Gastroesophageal sphincter (tissue), 4 donors: ENCODE results near the gene ACTR8. TPM values are rescaled to one million over a fixed set of nuclear protein-coding genes. Genes with fewer than 3 reads are reported as not detected.

Experiments
- ATAC-seq: fragments of 150-250 bp; one replicate; pipeline ENCODE4 v1.9.1; 2016; ENCODE audit warnings: mild to moderate bottlenecking, moderate library complexity
- H3K27ac ChIP-seq, 4 donors: fragments of 200-600 bp; sonication (generic) in 3 of 4; 1 replicate in 3 of 4; 2 replicates in 1 of 4; pipeline ENCODE4 v1.5.1; 2016 to 2019
- H3K27me3 ChIP-seq: fragments of 200-600 bp; sonication (generic); one replicate; pipeline ENCODE4 v1.5.1; 2019
- H3K36me3 ChIP-seq, 2 donors: fragments of 200-600 bp; sonication (generic); one replicate each; pipeline ENCODE4 v1.5.1; 2019; ENCODE audit warnings: control low read depth in 1 of 2
- H3K4me1 ChIP-seq, 3 donors: fragments of 200-600 bp; sonication (generic); 1 replicate in 2 of 3; 2 replicates in 1 of 3; pipeline ENCODE4 v1.5.1; 2016 to 2019; ENCODE audit warnings: control low read depth in 2 of 3
- H3K4me3 ChIP-seq, 2 donors: fragments of 200-600 bp; sonication (generic); one replicate each; pipeline ENCODE4 v1.5.1; 2019; ENCODE audit warnings: mild to moderate bottlenecking in 1 of 2, moderate library complexity in 1 of 2
- H3K9me3 ChIP-seq, 3 donors: fragments of 200-600 bp; sonication (generic); one replicate each; pipeline ENCODE4 v1.5.1; 2017 to 2019; ENCODE audit warnings: control low read depth in 2 of 3
- EP300 ChIP-seq: sonication (generic); formaldehyde crosslinking; IDR thresholded peaks from one replicate; pipeline ENCODE4 v1.6.1; 2017; ENCODE audit warnings: antibody characterized with exemption, mild to moderate bottlenecking
- POLR2A ChIP-seq, 2 donors: fragments of 450-650 bp; IDR thresholded peaks; one replicate each; pipeline ENCODE4 v1.6.1; 2017; ENCODE audit warnings: antibody characterized with exemption in 2 of 2, mild to moderate bottlenecking in 2 of 2, moderate library complexity in 1 of 2
- POLR2AphosphoS5 ChIP-seq: sonication (generic); formaldehyde crosslinking; IDR thresholded peaks from one replicate; pipeline ENCODE4 v1.6.1; 2017; ENCODE audit warnings: antibody characterized with exemption
- WGBS, 2 donors: methylation state at CpG; one replicate each; pipeline ENCODE4 v1.1.5; 2018; ENCODE audit warnings: low coverage in 1 of 2; 5-methylcytosine and 5-hydroxymethylcytosine counted together
- total RNA-seq, 4 donors: library from RNA; depleted of rRNA; stranded (reverse); fragments of >200 nt; gene quantifications; one replicate each; pipeline ENCODE4 v1.1.0, GENCODE V29; 2016
- TF ChIP-seq, protein P1 (sequence below), 4 experiments: fragments of 200-600 bp in 2 of 4; fragments of 450-650 bp in 2 of 4; sonication (generic) in 1 of 4; IDR thresholded peaks; one replicate each; pipeline ENCODE4 v1.5.1; 2017 to 2019; ENCODE audit warnings: antibody characterized with exemption in 4 of 4, mild to moderate bottlenecking in 2 of 4, moderate library complexity in 2 of 4

Gene ACTR8
- total RNA-seq, 4 donors from 2014 or later: 22.4 to 26.8 (median 25.7) TPM

DNA sequence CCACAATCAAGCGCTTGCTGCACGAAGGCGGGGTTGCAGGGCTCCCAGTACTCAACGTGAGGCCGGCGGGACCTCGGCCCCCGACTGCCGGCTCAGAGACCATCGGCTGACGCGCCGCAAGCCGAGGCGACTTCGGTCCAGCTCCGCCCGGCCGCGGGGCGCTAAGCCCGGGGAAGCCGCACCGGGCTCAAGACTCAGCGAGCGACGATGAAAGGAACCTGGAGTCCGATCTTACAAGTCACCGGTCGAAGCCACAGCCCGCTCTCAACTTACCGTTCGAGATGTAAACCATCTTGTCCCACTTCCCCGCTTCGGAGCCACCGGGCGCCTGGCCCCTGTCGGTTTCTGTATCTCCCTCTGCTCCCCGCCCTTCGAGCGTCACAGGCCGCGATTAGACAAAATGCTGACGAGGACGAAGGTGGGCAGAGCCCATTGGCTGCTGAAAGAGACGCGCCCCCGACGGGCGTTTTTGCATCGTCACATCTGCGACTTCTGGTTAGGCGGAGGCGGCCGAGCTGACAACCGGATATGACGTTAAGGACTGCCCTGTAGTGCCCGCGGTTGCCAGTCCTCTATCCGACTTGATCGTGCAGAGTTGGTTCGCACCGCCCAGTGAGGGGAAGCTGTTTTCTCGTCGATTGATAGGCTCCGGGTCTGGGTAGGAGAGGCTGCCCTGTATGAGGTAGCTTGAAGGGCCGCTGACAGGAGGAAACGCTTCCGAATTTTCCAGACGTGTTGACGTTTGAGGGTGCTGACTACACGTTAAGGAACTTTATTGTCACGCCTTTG lies 9.7 kb upstream of the ACTR8 start, which contains the start of gene SELENOK:
TSS of gene SELENOK (minus strand) at position 363 of the 789 bp plus-strand sequence.
- H3K4me1 ChIP-seq: peaks cover 10 to 33% (median 12%) of the 10 kb centered on the region in 3 donors
- H3K27ac ChIP-seq: peak within 1 kb of the TSS; percentile 87 to 98 (median 95)
- peaks cover 0 to 16% of the 10 kb centered on the region in 2 donors for H3K36me3 ChIP-seq
- no peaks in the 10 kb centered on the region for H3K27me3 ChIP-seq
- 0 to 2% methylated on average over 10 to 12 of the region's 73 CpGs for WGBS, 2 donors
- no peaks in the 10 kb centered on the region for H3K9me3 ChIP-seq
- peak; percentile 97 for ATAC-seq
- H3K4me3 ChIP-seq: peak within 1 kb of the TSS; percentile 82 to 96
- TF ChIP-seq POLR2A (IDR thresholded peaks at IDR 0.05) (peak; percentile 95 to 96), EP300 (peak; percentile 3), POLR2AphosphoS5 (peak; percentile 98)
- TF ChIP-seq, protein P1, sequence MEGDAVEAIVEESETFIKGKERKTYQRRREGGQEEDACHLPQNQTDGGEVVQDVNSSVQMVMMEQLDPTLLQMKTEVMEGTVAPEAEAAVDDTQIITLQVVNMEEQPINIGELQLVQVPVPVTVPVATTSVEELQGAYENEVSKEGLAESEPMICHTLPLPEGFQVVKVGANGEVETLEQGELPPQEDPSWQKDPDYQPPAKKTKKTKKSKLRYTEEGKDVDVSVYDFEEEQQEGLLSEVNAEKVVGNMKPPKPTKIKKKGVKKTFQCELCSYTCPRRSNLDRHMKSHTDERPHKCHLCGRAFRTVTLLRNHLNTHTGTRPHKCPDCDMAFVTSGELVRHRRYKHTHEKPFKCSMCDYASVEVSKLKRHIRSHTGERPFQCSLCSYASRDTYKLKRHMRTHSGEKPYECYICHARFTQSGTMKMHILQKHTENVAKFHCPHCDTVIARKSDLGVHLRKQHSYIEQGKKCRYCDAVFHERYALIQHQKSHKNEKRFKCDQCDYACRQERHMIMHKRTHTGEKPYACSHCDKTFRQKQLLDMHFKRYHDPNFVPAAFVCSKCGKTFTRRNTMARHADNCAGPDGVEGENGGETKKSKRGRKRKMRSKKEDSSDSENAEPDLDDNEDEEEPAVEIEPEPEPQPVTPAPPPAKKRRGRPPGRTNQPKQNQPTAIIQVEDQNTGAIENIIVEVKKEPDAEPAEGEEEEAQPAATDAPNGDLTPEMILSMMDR (IDR thresholded peaks at IDR 0.05): no peak

DNA sequence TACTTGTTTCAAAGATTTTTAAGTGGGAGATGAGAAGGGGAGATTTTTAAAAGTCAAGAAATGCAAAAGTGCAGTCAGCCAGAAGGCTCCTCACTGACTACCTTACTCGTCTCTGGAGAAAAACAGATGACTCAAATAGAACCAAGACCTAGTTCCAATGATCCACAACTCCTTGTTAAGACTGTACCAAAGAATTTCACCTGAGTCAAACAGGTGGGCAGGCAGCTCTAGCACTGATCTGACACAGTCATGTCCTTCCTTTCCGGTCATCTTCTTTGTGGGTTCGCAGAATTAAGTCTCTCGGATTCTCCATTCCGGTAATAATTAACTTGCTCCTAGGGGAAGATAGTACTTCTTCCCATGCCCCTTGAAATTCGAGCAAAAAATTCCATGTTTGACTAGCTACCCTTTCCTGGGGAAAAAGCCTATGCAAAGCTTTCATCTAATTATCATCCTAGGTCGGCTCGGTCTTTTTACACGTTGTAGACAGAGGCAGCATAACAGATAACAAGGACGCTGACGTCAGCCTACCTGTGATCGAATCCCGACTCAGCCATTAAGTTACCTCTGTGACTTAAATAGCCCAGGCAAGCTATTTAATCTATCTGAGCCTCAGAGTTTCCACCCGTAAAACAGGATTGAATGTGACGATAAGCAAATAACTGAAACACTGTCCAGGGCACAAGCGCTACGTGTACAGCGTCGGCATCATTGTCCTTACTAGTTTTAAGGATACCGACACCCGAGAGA lies 8.9 kb upstream of the ACTR8 start:
- ATAC-seq: no peak
- no peaks in the 10 kb centered on the region for H3K27me3 ChIP-seq
- WGBS, 2 donors: 5 to 8% methylated on average over 13 to 15 of the region's 21 CpGs

DNA sequence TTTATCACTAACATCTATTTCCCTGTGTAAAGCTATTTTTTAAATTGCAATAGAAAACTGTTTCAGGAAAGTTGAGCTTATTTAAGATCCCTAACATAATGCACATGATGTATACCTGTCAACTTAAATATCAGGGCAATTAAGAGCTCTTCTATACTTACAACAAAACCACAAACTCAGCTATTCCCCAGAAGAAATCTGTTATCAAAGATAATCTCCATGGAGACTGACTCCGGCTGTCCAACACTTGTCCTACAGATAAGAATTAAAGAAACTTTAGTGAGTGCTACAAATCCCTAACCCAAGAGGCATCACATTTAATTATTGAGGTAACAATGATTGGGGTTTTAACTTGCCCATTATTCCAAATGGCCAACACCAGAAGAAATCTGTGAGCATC lies 6.3 kb upstream of the ACTR8 start:
- WGBS, 2 donors: 67 to 76% methylated on average over 1 of the region's 1 CpG
- Histone ChIP-seq H3K9me3 (no peaks in the 10 kb centered on the region), H3K36me3 (peaks cover 0 to 51% of the 10 kb centered on the region in 2 donors), H3K4me1 (peaks cover 10 to 33% (median 12%) of the 10 kb centered on the region in 3 donors), H3K27ac (no peak overlapping the region), H3K4me3 (no peak overlapping the region), H3K27me3 (no peaks in the 10 kb centered on the region)
- TF ChIP-seq, protein P1 (IDR thresholded peaks at IDR 0.05): no peak
- TF ChIP-seq POLR2A (IDR thresholded peaks at IDR 0.05) (no peak), POLR2AphosphoS5 (no peak), EP300 (no peak)
- ATAC-seq: no peak

More for the DNA sequence above, 8.9 kb upstream of the ACTR8 start:
- H3K27ac ChIP-seq: peak overlapping the region; percentile 87 to 98 (median 95)
- peak overlapping the region; percentile 82 to 96 for H3K4me3 ChIP-seq
- peaks cover 0 to 24% of the 10 kb centered on the region in 2 donors for H3K36me3 ChIP-seq
- peaks cover 10 to 33% (median 12%) of the 10 kb centered on the region in 3 donors for H3K4me1 ChIP-seq
- no peak for TF ChIP-seq EP300
- no peak for TF ChIP-seq POLR2AphosphoS5
- TF ChIP-seq, protein P1 (IDR thresholded peaks at IDR 0.05): no peak
- no peak for TF ChIP-seq POLR2A (IDR thresholded peaks at IDR 0.05)
- no peaks in the 10 kb centered on the region for H3K9me3 ChIP-seq

DNA sequence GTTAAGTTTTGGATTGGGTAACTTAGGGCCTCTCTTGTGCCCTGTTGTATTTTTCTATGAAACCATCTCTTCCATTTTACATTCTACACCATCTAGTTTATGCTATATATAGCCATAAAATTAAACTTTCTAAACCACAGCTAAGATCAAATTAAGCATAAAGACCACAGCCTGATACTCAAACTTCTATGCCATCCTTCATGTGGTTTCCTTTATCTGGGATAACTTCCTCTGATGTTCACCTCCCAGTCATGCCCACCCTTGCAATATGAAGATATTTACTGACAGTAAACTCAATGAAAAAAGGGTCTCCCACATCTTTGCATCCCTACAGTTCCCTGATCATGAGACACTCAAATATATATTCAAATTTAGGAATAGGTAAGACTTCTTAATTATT lies 5.5 kb upstream of the ACTR8 start:
- no peak overlapping the region for H3K4me3 ChIP-seq
- no peak for ATAC-seq
- H3K36me3 ChIP-seq: peaks cover 0 to 52% of the 10 kb centered on the region in 2 donors
- TF ChIP-seq POLR2A (IDR thresholded peaks at IDR 0.05): no peak
- TF ChIP-seq POLR2AphosphoS5: no peak
- TF ChIP-seq, protein P1 (IDR thresholded peaks at IDR 0.05): no peak
- TF ChIP-seq EP300: no peak
- peaks cover 10 to 34% (median 12%) of the 10 kb centered on the region in 3 donors for H3K4me1 ChIP-seq
- H3K27ac ChIP-seq: no peak overlapping the region
- no peaks in the 10 kb centered on the region for H3K27me3 ChIP-seq
- no peaks in the 10 kb centered on the region for H3K9me3 ChIP-seq
